Erythroblast (primary cell): Measurements from ENCODE around the gene MCM5.
"Not testable (repeated sequence)": the region's sequence is repeated elsewhere in the genome, so short reads cannot be mapped to it uniquely, and the experiment has no call there.

Experiments
- DNase-seq, 2 experiments: peaks; one replicate each; lab custom pipeline; 2025; lab: John Stamatoyannopoulos, UW
- GATA1 ChIP-seq: IDR thresholded peaks from 2 replicates; pipeline ENCODE4 v1.6.1; 2011; ENCODE audit warnings: low read depth, mild to moderate bottlenecking, control low read depth, low read length, moderate library complexity
- POLR2A ChIP-seq: IDR thresholded peaks from 2 replicates; pipeline ENCODE4 v1.6.1; 2011; ENCODE audit warnings: mild to moderate bottlenecking, low read length

The MCM5 gene

DNA sequence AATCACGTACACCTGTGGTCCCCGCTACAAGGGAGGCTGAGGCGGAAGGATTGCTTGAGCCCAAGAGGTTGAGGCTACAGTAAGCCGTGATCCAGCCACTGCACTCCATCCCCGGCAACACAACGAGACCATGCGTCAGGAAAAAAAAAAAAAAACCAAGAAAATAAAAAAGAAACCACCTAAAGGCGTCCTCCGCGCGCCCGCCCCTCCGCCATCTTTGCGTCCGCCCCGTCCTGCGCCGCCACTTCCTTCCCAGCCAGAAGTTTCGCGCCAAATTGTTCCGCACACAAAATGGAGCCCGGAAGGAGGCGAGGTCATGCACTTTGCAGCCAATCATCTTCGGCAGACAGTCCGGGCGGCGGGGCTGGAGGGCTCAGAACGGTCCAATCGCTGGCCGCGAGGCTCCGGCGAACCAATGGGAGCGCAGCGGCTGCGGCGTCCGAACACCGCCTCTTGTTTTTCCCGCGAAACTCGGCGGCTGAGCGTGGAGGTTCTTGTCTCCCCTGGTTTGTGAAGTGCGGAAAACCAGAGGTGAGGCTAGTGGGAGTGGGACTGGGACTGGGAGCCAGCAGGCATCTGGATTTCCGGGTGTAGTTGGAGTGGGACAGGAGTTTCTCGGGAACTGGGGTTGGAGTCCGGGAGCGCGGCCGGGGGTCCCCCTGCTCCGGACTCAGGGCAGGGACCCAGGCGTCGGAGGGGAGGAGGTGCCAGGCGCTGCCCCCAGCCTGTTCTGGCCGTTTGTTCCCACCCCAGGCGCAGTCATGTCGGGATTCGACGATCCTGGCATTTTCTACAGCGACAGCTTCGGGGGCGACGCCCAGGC is at the start of gene MCM5:
Gene MCM5 (plus strand): TSS at position 463 of the 823 bp plus-strand sequence. CDS start 299 bp downstream, at position 762.
- peak; percentile 82 for TF ChIP-seq POLR2A
- no peak for TF ChIP-seq GATA1
- peak; percentile 99 for DNase-seq

DNA sequence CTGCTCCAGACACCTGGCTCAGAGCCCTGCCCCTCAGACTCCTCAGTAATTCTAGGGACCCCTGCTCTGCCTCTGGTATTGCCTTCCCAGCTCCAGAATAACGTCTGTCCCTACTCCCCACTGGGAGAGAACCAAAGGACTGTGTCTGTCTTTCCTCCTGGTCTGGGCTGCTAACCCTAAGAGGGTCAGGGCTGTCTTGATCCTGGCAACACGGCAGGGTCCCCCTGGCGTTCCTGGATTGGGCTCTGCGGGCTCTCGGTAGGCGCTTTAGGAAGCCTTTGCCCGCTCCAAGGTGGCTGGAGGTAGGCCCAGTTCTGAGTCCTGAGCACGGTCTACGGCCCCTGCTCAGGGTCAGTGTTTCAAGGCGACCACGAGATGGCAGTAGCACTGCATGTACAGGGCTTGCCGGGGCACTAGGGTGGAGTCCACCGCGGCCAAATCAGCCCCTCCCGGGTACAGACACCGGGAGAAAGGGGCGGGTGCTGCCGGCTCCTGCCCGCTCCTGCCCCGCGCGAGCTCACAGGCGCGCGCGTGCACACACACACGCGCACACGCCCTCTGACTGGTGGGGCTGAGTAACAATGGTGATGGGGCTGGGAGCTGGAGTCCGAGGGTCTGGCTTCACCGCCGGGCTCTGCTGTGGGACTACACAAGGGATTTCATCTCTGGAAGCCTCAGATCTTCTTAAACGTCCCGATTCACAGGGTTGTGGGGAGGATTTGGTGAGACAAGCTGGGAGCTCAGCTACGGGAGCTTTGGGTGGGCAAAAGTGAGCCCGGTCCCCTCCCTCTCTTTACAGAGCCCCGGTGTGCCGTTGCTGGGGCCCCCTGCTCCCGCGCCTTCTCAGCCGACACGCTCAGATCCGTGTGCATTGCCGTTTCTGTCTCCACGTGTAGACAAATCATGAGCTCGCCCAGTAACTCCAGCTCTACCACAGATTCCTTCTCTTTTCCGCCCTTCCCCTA is 49.1 kb upstream of the MCM5 start:
- DNase-seq, result peak; percentile 89 to 94
- TF ChIP-seq POLR2A, result no peak
- no peak for TF ChIP-seq GATA1

DNA sequence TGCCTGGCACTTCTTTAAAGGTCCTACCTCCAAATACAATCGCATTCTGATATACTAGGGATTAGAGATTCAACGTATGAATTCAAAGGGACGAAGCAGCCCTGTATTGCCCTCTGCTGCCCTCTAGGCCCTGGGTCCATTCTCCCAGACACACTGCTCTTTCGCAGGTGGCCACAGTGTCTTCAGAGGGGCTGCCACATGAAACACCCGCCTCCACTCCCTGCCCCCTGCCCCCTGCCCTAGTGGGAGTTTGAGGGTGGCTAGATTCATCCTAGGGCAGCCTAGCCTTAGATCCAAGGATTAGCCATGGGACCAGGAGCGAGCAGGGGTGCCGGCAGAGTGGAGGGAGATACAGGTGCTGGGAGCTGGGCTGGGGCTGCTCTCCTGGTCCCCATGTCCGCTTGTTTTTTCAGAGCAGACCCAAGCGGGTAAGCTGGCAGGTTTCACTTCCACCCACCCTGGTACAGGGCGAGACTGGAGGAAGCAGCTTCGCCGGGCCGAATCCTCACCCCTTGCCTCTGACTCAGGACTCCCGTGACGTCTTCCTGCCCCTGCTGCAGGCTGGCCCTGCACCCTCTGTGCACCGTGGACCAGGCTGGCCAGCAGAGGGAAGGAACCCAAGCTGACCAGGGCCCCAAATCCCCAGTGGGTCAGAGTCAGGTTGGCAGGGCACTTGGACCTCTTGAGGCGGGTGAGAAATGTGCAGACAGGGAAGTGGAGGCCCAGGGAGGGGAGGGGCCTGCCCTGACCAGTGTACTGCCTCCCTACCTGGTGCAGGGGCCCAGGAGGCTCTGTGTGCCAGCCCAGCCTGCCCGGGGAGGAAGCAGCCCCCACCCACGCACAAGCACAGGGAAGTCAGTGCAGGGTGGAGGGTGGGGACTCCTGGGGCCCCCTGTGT is 47.5 kb upstream of the MCM5 start:
- TF ChIP-seq GATA1 (no peak), POLR2A (peak; percentile 23)
- peak; percentile 16 to 30 for DNase-seq

DNA sequence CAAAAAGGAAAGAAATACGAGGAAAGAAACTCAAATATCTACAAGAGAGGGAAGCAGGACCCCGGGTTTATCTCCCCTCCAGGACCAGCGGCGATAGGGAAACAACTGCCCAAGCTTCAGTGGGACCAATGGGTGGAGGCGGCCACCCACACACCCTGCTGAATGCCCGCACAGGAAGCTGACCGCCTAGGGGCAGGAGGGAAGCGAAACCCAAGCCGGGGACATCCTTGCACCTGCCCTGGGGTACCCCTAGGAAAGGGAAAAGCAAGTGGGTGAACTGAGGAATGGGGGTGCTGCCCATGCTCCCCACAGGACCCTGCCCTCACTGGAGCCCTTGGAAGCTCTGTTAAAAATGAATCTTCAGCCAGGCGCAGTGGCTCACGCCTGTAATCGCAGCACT is 46.6 kb upstream of the MCM5 start:
- TF ChIP-seq GATA1 (no peak), POLR2A (no peak)
- DNase-seq, result no peak

DNA sequence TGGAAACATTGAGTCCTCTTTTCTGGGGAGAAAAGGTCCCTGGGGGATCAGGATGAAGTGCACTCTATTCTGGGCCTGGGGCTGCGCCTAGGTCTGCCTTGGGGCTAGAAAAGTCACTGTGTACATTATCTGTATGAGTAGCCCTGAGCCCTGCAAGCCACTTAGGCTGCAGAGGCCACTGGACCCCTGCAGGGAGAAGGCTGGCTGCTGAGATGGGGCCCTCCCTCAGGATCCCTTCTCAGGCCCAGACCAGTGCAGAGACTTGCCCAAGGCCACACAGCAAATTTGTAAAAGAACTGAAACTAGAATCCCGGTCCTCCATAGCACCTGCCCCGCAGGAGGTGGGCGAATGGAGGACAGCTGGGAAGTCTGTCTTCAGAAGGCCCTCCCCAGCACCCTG is 45.9 kb upstream of the MCM5 start:
- TF ChIP-seq POLR2A (no peak), GATA1 (no peak)
- no peak for DNase-seq

DNA sequence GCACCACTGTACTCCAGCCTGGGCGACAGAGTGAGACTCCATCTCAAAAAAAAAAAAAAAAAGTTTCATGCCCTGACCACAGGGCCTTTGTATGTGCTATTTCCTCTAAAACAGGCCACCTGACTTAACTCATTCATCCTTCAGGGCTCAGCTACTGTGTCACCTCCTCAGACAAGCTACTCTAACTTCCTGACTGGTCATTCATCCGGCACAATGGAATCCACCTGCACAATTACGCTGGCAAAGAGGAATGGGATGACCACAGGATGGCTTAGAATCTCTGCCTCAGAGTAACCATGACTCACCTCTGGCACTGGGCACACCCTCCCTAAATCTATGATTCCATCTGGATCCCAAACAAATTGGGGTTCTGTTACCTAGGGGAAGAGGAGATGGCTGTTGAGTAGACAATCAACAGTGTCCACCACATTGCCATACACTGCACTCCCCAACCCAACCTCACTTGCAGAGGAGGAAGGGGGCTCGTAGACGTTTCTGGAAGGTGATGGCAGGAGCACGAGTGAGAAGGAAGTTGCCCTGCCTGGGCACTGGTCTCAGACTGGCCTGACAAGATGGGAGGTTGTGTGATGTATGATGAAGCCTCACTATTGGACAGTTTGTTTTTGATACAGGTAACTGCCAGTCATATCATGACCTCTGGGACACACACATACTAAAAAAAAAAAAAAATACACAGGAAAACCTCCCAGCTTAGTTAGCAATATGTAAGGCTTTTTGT is 41.9 kb upstream of the MCM5 start:
- TF ChIP-seq GATA1 (no peak), POLR2A (no peak)
- no peak for DNase-seq

DNA sequence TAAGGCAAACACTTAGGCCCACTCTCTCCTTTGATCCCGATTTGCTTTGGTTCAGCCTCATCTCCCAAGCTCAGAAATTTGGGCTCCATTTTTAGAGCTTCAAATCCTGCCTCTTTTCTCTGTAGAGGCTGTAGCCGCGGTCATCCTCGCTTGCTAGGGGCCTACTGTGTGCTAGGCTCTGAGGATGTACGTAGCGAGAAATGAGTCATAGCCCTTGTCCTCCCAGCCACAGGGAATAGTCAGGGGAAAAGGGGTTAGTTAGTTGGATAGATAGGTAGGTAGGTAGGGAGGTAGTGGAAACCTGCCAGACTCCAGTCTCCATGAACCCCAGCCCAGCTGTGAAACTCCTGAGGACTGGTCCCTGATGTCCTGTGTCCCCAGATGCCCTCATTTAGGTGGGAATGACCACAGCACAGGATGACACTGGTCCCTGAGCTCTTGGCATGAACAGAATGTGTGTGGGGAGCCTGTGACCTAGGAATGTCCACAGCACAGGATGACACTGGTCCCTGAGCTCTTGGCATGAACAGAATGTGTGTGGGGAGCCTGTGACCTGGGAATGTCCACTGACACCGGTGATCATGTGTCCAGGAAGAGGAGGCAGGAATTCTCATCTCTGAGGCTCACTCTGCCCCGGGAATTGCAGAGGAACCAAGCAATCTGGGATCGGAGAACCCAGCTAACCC is 40.4 kb upstream of the MCM5 start:
- DNase-seq, result no peak
- no peak for TF ChIP-seq GATA1
- no peak for TF ChIP-seq POLR2A

DNA sequence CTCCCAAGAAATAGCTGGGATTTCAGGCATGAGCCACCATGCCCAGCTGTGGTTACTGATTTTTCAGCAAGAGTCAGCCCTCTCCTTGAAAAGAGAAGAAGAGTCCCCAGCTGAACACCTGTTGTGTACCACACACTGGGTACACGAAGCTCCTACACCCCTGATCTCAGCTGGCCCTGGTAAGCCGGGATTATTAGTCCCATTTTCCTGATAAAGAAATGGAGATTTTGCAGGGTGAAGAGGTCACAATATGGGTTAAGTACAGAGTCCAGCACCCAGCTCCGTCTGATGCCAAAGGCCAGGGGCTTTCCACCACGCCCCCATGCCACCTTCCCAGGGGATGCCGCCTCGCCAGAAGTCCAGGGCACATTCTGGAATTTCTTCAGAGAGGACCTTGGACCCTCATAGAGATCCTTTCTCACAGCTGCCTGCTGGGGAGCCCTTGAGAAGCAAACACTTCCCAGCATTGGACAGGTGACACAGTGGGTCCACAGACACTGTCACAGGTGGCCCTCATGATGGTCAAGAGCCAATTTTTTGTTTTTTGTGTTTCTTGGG is 38.9 kb upstream of the MCM5 start:
- DNase-seq, result no peak
- TF ChIP-seq GATA1, result no peak
- TF ChIP-seq POLR2A, result no peak

DNA sequence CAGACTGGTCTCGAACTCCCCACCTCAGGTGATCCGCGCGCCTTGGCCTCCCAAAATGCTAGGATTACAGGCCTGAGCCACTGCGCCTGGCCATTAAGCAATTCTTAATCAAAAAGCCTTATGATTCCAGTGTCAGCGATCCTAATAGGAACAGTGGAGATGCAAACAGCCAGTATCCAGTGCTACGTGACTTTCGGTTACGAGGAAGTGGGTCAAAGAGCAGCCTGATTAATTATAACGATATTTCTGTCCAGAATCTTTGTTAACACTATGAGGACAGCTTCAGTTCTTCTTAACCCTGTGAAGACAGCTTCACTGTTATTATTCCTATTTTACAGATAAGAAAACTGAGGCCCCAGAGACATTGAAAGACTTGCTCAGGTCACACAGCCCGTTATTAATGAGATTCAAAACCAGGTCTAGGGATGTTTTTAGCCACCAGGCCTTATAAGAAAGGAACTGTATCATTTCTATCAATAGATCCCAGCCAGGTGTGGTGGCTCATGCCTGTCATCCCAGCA is 36.3 kb upstream of the MCM5 start:
- no peak for TF ChIP-seq POLR2A
- TF ChIP-seq GATA1, result no peak

DNA sequence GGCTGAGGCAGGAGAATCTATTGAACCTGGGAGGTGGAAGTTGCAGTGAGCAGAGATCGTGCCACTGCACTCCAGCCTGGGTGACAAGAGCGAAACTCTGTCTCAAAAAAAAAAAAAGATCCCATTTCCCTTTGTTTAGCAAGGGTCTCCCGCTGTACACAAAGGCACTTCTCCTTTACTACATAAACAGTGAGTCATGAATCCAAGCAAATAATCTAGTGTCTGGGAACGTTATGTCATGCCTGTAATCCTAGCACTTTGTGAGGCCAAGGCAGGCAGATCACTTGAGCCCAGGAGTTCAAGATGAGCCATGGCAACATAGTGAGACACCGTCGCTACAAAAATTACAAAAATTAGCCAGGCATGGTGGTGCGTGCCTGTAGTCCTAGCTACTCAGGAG is 35.7 kb upstream of the MCM5 start:
- not testable (repeated sequence) for DNase-seq

More for the DNA sequence above, 36.3 kb upstream of the MCM5 start:
- DNase-seq, result no peak

DNA sequence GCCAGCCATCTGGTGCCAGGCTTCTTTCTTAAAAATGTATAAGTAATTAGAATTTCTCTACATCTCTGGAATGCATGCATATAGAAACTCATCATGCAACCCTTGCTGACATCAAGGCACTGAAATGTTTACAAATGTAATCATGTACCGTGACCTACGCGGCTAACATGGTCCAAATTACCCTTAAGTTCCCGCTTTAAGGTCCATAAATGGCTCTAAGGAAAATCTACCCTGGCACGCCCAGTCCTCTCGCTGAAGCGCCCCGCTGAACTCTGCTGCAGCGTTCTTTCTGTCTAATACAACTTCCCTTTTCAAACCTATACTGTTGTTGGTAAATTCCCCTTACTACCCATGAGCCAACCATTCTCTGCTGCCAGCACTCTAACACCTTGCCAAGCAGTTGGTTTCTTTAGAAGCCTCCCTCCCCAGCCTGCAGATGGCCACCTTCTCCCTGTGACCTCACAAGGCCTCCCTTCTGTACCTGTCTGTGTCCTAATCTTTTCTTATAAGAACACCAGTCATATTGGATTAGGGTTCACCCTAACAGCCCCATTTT is 32.5 kb upstream of the MCM5 start:
- TF ChIP-seq POLR2A (no peak), GATA1 (no peak)
- DNase-seq, result peak in 1 of 2 experiments; percentile 22
